ENCODE measurements around the gene SPOP. TPM values are rescaled to one million over a fixed set of nuclear protein-coding genes. Genes with fewer than 3 reads are reported as not detected.
A peak's percentile ranks its signal among the peaks of the same experiment; 100 is the strongest.

Gene SPOP
- total RNA-seq, 1 experiment from 2014 or later, result 16.1 TPM

- Histone ChIP-seq H3K4me3 (ENCODE audit: insufficient read depth, low read depth, low read length) (no peak overlapping the region), H3K27me3 (ENCODE audit: control insufficient read depth, insufficient read depth, low read length) (no peaks in the 10 kb centered on the region), H3K36me3 (replicated peaks; ENCODE audit: control insufficient read depth, insufficient read depth, low read length) (peaks cover 2% of the 10 kb centered on the region)
- no peak for DNase-seq
Observed at GRCh38 chr17:49598918-49599317, 79.0 kb downstream of the SPOP start.

GRCh38 chr17:49597928-49598655 lies 79.8 kb downstream of the SPOP start:
- no peak for DNase-seq
- Histone ChIP-seq H3K27me3 (ENCODE audit: control insufficient read depth, insufficient read depth, low read length) (no peaks in the 10 kb centered on the region), H3K4me3 (ENCODE audit: insufficient read depth, low read depth, low read length) (no peak overlapping the region), H3K36me3 (replicated peaks; ENCODE audit: control insufficient read depth, insufficient read depth, low read length) (no peaks in the 10 kb centered on the region; the same call in 1 of the 2 replicates)

- Histone ChIP-seq H3K4me3 (ENCODE audit: insufficient read depth, low read depth, low read length) (no peak overlapping the region), H3K27me3 (ENCODE audit: control insufficient read depth, insufficient read depth, low read length) (no peaks in the 10 kb centered on the region), H3K36me3 (replicated peaks; ENCODE audit: control insufficient read depth, insufficient read depth, low read length) (no peaks in the 10 kb centered on the region; the same call in 1 of the 2 replicates)
- no peak for DNase-seq
Observed at GRCh38 chr17:49597436-49597835, 80.5 kb downstream of the SPOP start.

- DNase-seq, result no peak
- Histone ChIP-seq H3K27me3 (ENCODE audit: control insufficient read depth, insufficient read depth, low read length) (no peaks in the 10 kb centered on the region), H3K4me3 (ENCODE audit: insufficient read depth, low read depth, low read length) (no peak overlapping the region), H3K36me3 (replicated peaks; ENCODE audit: control insufficient read depth, insufficient read depth, low read length) (no peaks in the 10 kb centered on the region; the same call in 1 of the 2 replicates)
Observed at GRCh38 chr17:49596613-49597244, 81.2 kb downstream of the SPOP start.

- H3K27me3 ChIP-seq (ENCODE audit: control insufficient read depth, insufficient read depth, low read length), result no peaks in the 10 kb centered on the region
- no peak for DNase-seq
- H3K36me3 ChIP-seq (replicated peaks; ENCODE audit: control insufficient read depth, insufficient read depth, low read length), result no peaks in the 10 kb centered on the region; the same call in 1 of the 2 replicates
- H3K4me3 ChIP-seq (ENCODE audit: insufficient read depth, low read depth, low read length), result no peak overlapping the region
Observed at GRCh38 chr17:49595980-49596379, 81.9 kb downstream of the SPOP start.

- no peak for DNase-seq
- no peaks in the 10 kb centered on the region; the same call in 1 of the 2 replicates for H3K36me3 ChIP-seq (replicated peaks; ENCODE audit: control insufficient read depth, insufficient read depth, low read length)
Observed at GRCh38 chr17:49595328-49595727, 82.6 kb downstream of the SPOP start.

GRCh38 chr17:49592263-49592662 lies 85.6 kb downstream of the SPOP start:
- no peaks in the 10 kb centered on the region for H3K27me3 ChIP-seq (ENCODE audit: control insufficient read depth, insufficient read depth, low read length)
- H3K4me3 ChIP-seq (ENCODE audit: insufficient read depth, low read depth, low read length), result no peak overlapping the region
- DNase-seq, result peak; percentile 6
- H3K36me3 ChIP-seq (replicated peaks; ENCODE audit: control insufficient read depth, insufficient read depth, low read length), result no peaks in the 10 kb centered on the region

More at GRCh38 chr17:49595328-49595727, 82.6 kb downstream of the SPOP start:
- Histone ChIP-seq H3K27me3 (ENCODE audit: control insufficient read depth, insufficient read depth, low read length) (no peaks in the 10 kb centered on the region), H3K4me3 (ENCODE audit: insufficient read depth, low read depth, low read length) (no peak overlapping the region)

GRCh38 chr17:49590874-49591273 lies 87.0 kb downstream of the SPOP start:
- no peak for DNase-seq
- H3K36me3 ChIP-seq (replicated peaks; ENCODE audit: control insufficient read depth, insufficient read depth, low read length), result no peaks in the 10 kb centered on the region
- H3K4me3 ChIP-seq (ENCODE audit: insufficient read depth, low read depth, low read length), result no peak overlapping the region
- H3K27me3 ChIP-seq (ENCODE audit: control insufficient read depth, insufficient read depth, low read length), result no peaks in the 10 kb centered on the region

GRCh38 chr17:49589577-49589927 lies 88.3 kb downstream of the SPOP start:
- DNase-seq, result no peak
- Histone ChIP-seq H3K36me3 (replicated peaks; ENCODE audit: control insufficient read depth, insufficient read depth, low read length) (no peaks in the 10 kb centered on the region), H3K27me3 (ENCODE audit: control insufficient read depth, insufficient read depth, low read length) (no peaks in the 10 kb centered on the region), H3K4me3 (ENCODE audit: insufficient read depth, low read depth, low read length) (no peak overlapping the region)

- peak; percentile 11 for DNase-seq
- no peaks in the 10 kb centered on the region for H3K36me3 ChIP-seq (replicated peaks; ENCODE audit: control insufficient read depth, insufficient read depth, low read length)
- no peak overlapping the region for H3K4me3 ChIP-seq (ENCODE audit: insufficient read depth, low read depth, low read length)
- no peaks in the 10 kb centered on the region for H3K27me3 ChIP-seq (ENCODE audit: control insufficient read depth, insufficient read depth, low read length)
Observed at GRCh38 chr17:49588726-49589576, 88.9 kb downstream of the SPOP start.

- Histone ChIP-seq H3K36me3 (replicated peaks; ENCODE audit: control insufficient read depth, insufficient read depth, low read length) (no peaks in the 10 kb centered on the region), H3K27me3 (ENCODE audit: control insufficient read depth, insufficient read depth, low read length) (no peaks in the 10 kb centered on the region), H3K4me3 (ENCODE audit: insufficient read depth, low read depth, low read length) (no peak overlapping the region)
- peak; percentile 6 for DNase-seq
Observed at GRCh38 chr17:49588312-49588711, 89.6 kb downstream of the SPOP start.

GRCh38 chr17:49587366-49588073 lies 90.4 kb downstream of the SPOP start:
- H3K4me3 ChIP-seq (ENCODE audit: insufficient read depth, low read depth, low read length), result no peak overlapping the region
- no peaks in the 10 kb centered on the region for H3K27me3 ChIP-seq (ENCODE audit: control insufficient read depth, insufficient read depth, low read length)
- peak; percentile 4 for DNase-seq
- H3K36me3 ChIP-seq (replicated peaks; ENCODE audit: control insufficient read depth, insufficient read depth, low read length), result no peaks in the 10 kb centered on the region

- Histone ChIP-seq H3K27me3 (ENCODE audit: control insufficient read depth, insufficient read depth, low read length) (no peaks in the 10 kb centered on the region), H3K36me3 (replicated peaks; ENCODE audit: control insufficient read depth, insufficient read depth, low read length) (no peaks in the 10 kb centered on the region), H3K4me3 (ENCODE audit: insufficient read depth, low read depth, low read length) (no peak overlapping the region)
- peak; percentile 85 for DNase-seq
Observed at GRCh38 chr17:49585422-49586027, 92.4 kb downstream of the SPOP start.

- Histone ChIP-seq H3K27me3 (ENCODE audit: control insufficient read depth, insufficient read depth, low read length) (no peaks in the 10 kb centered on the region), H3K36me3 (replicated peaks; ENCODE audit: control insufficient read depth, insufficient read depth, low read length) (no peaks in the 10 kb centered on the region), H3K4me3 (ENCODE audit: insufficient read depth, low read depth, low read length) (no peak overlapping the region)
- peak; percentile 10 for DNase-seq
Observed at GRCh38 chr17:49583889-49584288, 94.0 kb downstream of the SPOP start.

Data from H7 (cell line).